Airway epithelial cell (primary cell): Measurements from ENCODE around the gene HPN. TPM values are rescaled to one million over a fixed set of nuclear protein-coding genes. Genes with fewer than 3 reads are reported as not detected.

Experiments
- total RNA-seq: library from RNA; depleted of rRNA; stranded (reverse); fragments of >200 nt; gene quantifications from 2 replicates; pipeline ENCODE4 v1.2.3, GENCODE V29; 2015

HPN gene
- total RNA-seq, result not detected in 2 replicates

GRCh38 chr19:35041548-35042055, at the start of gene HPN:
Gene HPN, plus strand, starts transcription at chr19:35041721. Its CDS starts 786 bp downstream, at chr19:35042507.

GRCh38 chr19:34999498-35000337, 41.8 kb upstream of the HPN start, which contains the start of gene GRAMD1A:
Gene GRAMD1A, plus strand, starts transcription at chr19:35000323. Its CDS starts 156 bp downstream, at chr19:35000479.

GRCh38 chr19:35030257-35031071, 11.1 kb upstream of the HPN start, which contains the start of gene SCN1B:
Gene SCN1B, plus strand, starts transcription at chr19:35030470. Its CDS starts 351 bp downstream, at chr19:35030821.

GRCh38 chr19:35115177-35115951, 73.8 kb downstream of the HPN start, which contains the start of gene FXYD3:
Gene FXYD3, plus strand, starts transcription at chr19:35115823. Its CDS starts 3,554 bp downstream, at chr19:35119377.

Other genes with a start within 250 kb of the HPN start
- 0.99 and 1.3 TPM in 2 replicates for gene ZNF30, start 114.8 kb upstream of the HPN start, total RNA-seq
- gene ZNF792, start 77.5 kb upstream of the HPN start, total RNA-seq, result 1.1 and 2.1 TPM in 2 replicates
- 38.8 and 39.9 TPM in 2 replicates for gene GRAMD1A, start 41.4 kb upstream of the HPN start, total RNA-seq
- 0.23 and 1.3 TPM in 2 replicates for gene SCN1B, start 11.3 kb upstream of the HPN start, total RNA-seq
- 517 and 658 TPM in 2 replicates for gene FXYD3, start 74.1 kb downstream of the HPN start, total RNA-seq
- gene LGI4, start 93.3 kb downstream of the HPN start, total RNA-seq, result not detected in 2 replicates
- gene FXYD1, start 97.1 kb downstream of the HPN start, total RNA-seq, result not detected in 2 replicates
- gene FXYD7, start 101.5 kb downstream of the HPN start, total RNA-seq, result not detected in 2 replicates
- 80.3 and 113 TPM in 2 replicates for gene FXYD5, start 113.0 kb downstream of the HPN start, total RNA-seq
- not detected in 2 replicates for gene FAM187B, start 187.0 kb downstream of the HPN start, total RNA-seq
- 85.6 and 108 TPM in 2 replicates for gene LSR, start 207.3 kb downstream of the HPN start, total RNA-seq
- 63.3 and 75.7 TPM in 2 replicates for gene USF2, start 227.2 kb downstream of the HPN start, total RNA-seq
- gene HAMP, start 240.8 kb downstream of the HPN start, total RNA-seq, result not detected in 2 replicates